Kidney (tissue), 14 donors: ENCODE results near the gene RBM19. TPM values are rescaled to one million over a fixed set of nuclear protein-coding genes. Genes with fewer than 3 reads are reported as not detected.

Source experiments
- DNase-seq, 5 donors: peaks; one replicate each; pipeline ENCODE4 v3.0.0-alpha.2; 2013 to 2020
- FAIRE-seq: peaks from 2 replicates; lab custom pipeline; 2012; peaks lifted over from hg19 to GRCh38; lab: Jason Lieb, UNC
- H3K27ac ChIP-seq, 2 donors: one replicate each; pipeline ENCODE4 v1.7.0; 2013; ENCODE audit warnings: low read depth in 2 of 2, low read length in 2 of 2, inconsistent platforms in 1 of 2
- H3K27me3 ChIP-seq: one replicate; pipeline ENCODE4 v1.7.1; 2013; ENCODE audit warnings: low read length, inconsistent platforms; ENCODE audit not compliant: control insufficient read depth, insufficient read depth
- H3K36me3 ChIP-seq, 3 donors: one replicate each; pipeline versions ENCODE4 v1.7.0 to v1.7.1; 2013; ENCODE audit warnings: low read length in 3 of 3, control low read depth in 1 of 3, inconsistent platforms in 1 of 3; ENCODE audit not compliant: insufficient read depth in 3 of 3, control insufficient read depth in 2 of 3
- H3K4me1 ChIP-seq, 3 donors: one replicate each; pipeline versions ENCODE4 v1.7.0 to v1.7.1; 2013; ENCODE audit warnings: low read length in 3 of 3, inconsistent platforms in 1 of 3, low read depth in 1 of 3; ENCODE audit not compliant: control insufficient read depth in 2 of 3, insufficient read depth in 2 of 3
- H3K4me3 ChIP-seq, 3 donors: one replicate each; pipeline versions ENCODE4 v1.7.0 to v1.8.1; 2013; ENCODE audit warnings: low read length in 3 of 3, control low read depth in 1 of 3, inconsistent platforms in 1 of 3
- H3K9ac ChIP-seq, 3 donors: one replicate each; pipeline versions ENCODE4 v1.7.0 to v1.7.1; 2013; ENCODE audit warnings: low read length in 3 of 3, control low read depth in 1 of 3, inconsistent platforms in 1 of 3
- H3K9me3 ChIP-seq, 3 donors: one replicate each; pipeline versions ENCODE4 v1.7.0 to v1.7.1; 2013; ENCODE audit warnings: low read length in 3 of 3, control low read depth in 1 of 3, inconsistent platforms in 1 of 3; ENCODE audit not compliant: control insufficient read depth in 2 of 3, insufficient read depth in 1 of 3
- intact Hi-C: fragments of 100-400 bp; cut with DNase I; formaldehyde crosslinking; loops from one replicate; pipeline ENCODE4 v1.11.1; 2022
- polyA plus RNA-seq: library from polyadenylated mRNA; stranded (reverse); fragments of 350-450 nt; fragmentation: Illumina TruSeq; extraction: RNeasy Lipid Tissue Mini Kit (QIAGEN cat#74804); gene quantifications from one replicate; pipeline ENCODE4 v1.2.3, GENCODE V29; 2014; ENCODE audit warnings: low read depth, low replicate concordance; ENCODE audit not compliant: insufficient read depth
- total RNA-seq: library from RNA; stranded (reverse); fragmentation: NEBNext Ultra II Directional; extraction: Animal tissue kit (Norgen Biotek cat#: 25700); gene quantifications from one replicate; pipeline ENCODE4 v1.2.1, GENCODE V29; 2021
- TF ChIP-seq, protein P1 (sequence below): IDR thresholded peaks from 3 replicates; pipeline ENCODE4 v1.5.1; 2012; ENCODE audit warnings: mild to moderate bottlenecking, moderate library complexity, borderline replicate concordance; ENCODE audit not compliant: insufficient read depth; ENCODE audit errors: extremely low read depth
- donor health status: control.
- donor health status: control.
- donor health status: control.
- donor health status: control.
- donor health status: control.
- donor health status: DM: yes; HTN: yes; CAD: no.
- donor health status: Normal renal cell carcinoma (clear cell type).

RBM19 gene
- total and polyA plus RNA-seq, 2 donors from 2014 or later: 12.3 to 34.7 TPM

GRCh38 chr12:113934060-113934814 is 31.9 kb downstream of the RBM19 start:
- intact Hi-C loops: no loop called here
- Histone ChIP-seq H3K4me3 (no peak overlapping the region), H3K27me3 (no peaks in the 10 kb centered on the region), H3K36me3 (peaks cover 3 to 13% (median 12%) of the 10 kb centered on the region in 3 donors), H3K9ac (no peak overlapping the region), H3K4me1 (no peaks in the 10 kb centered on the region), H3K9me3 (no peaks in the 10 kb centered on the region), H3K27ac (no peak overlapping the region)
- FAIRE-seq (no peak), DNase-seq (no peak)
- TF ChIP-seq, protein P1, sequence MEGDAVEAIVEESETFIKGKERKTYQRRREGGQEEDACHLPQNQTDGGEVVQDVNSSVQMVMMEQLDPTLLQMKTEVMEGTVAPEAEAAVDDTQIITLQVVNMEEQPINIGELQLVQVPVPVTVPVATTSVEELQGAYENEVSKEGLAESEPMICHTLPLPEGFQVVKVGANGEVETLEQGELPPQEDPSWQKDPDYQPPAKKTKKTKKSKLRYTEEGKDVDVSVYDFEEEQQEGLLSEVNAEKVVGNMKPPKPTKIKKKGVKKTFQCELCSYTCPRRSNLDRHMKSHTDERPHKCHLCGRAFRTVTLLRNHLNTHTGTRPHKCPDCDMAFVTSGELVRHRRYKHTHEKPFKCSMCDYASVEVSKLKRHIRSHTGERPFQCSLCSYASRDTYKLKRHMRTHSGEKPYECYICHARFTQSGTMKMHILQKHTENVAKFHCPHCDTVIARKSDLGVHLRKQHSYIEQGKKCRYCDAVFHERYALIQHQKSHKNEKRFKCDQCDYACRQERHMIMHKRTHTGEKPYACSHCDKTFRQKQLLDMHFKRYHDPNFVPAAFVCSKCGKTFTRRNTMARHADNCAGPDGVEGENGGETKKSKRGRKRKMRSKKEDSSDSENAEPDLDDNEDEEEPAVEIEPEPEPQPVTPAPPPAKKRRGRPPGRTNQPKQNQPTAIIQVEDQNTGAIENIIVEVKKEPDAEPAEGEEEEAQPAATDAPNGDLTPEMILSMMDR: no peak

GRCh38 chr12:113933201-113933786 is 32.8 kb downstream of the RBM19 start:
- no peak for FAIRE-seq
- H3K4me1 ChIP-seq: no peaks in the 10 kb centered on the region
- intact Hi-C loops: no loop called here
- DNase-seq: peak in 4 of 5 donors; percentile 42 to 67 (median 56)
- no peak overlapping the region for H3K4me3 ChIP-seq
- H3K27me3 ChIP-seq: no peaks in the 10 kb centered on the region
- H3K36me3 ChIP-seq: peaks cover 3 to 12% (median 9%) of the 10 kb centered on the region in 3 donors
- no peaks in the 10 kb centered on the region for H3K9me3 ChIP-seq
- TF ChIP-seq, protein P1: no peak
- no peak overlapping the region for H3K27ac ChIP-seq
- no peak overlapping the region for H3K9ac ChIP-seq

GRCh38 chr12:113932381-113933196 is 33.5 kb downstream of the RBM19 start:
- Histone ChIP-seq H3K4me1 (no peaks in the 10 kb centered on the region), H3K36me3 (peaks cover 0 to 9% (median 8%) of the 10 kb centered on the region in 3 donors), H3K27me3 (no peaks in the 10 kb centered on the region), H3K27ac (no peak overlapping the region), H3K4me3 (no peak overlapping the region), H3K9me3 (no peaks in the 10 kb centered on the region), H3K9ac (no peak overlapping the region)
- FAIRE-seq (no peak), DNase-seq (peak in 4 of 5 donors; percentile 61 to 77 (median 75))
- TF ChIP-seq, protein P1: no peak
- intact Hi-C loops: no loop called here
